Retinal pigment epithelial cell (primary cell): ENCODE data around the gene FOCAD.

Experiments used
- DNase-seq: peaks from one replicate; pipeline ENCODE4 v3.0.0-alpha.2; 2010; ENCODE audit warnings: low read depth
- H3K4me3 ChIP-seq: 2 replicates; pipeline ENCODE4 v1.5.1; 2011; ENCODE audit warnings: mild to moderate bottlenecking, low read length, control low read depth, moderate library complexity
- CTCF ChIP-seq: conservative IDR thresholded peaks from 2 replicates; pipeline ENCODE4 v1.5.1; 2011; ENCODE audit warnings: low read depth, low read length, control low read depth, inconsistent platforms

FOCAD gene

GRCh38 chr9:20775683-20776082, 91.6 kb downstream of the FOCAD start:
- no peak for TF ChIP-seq CTCF
- no peak overlapping the region for H3K4me3 ChIP-seq
- DNase-seq: no peak

DNA sequence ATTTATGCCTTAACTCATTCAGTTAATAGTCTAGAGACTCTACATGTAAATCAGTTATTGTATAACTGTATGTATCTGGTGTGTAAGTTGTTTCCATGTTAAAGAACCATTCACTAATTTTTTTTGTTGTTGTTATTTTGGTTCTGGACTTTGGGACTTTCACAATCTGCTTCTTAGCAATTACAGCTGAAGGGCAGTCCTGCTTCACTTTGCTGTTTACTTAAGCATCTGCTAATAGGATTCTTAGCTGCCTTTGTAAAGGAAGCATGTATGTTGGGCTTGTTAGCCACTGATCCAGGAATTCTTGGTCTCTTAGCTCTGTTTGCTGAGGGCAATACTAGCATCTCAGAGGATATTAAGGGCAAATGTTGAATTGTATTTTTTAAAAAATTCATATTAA, 97.0 kb downstream of the FOCAD start:
- no peak for TF ChIP-seq CTCF
- no peak overlapping the region for H3K4me3 ChIP-seq
- no peak for DNase-seq

DNA sequence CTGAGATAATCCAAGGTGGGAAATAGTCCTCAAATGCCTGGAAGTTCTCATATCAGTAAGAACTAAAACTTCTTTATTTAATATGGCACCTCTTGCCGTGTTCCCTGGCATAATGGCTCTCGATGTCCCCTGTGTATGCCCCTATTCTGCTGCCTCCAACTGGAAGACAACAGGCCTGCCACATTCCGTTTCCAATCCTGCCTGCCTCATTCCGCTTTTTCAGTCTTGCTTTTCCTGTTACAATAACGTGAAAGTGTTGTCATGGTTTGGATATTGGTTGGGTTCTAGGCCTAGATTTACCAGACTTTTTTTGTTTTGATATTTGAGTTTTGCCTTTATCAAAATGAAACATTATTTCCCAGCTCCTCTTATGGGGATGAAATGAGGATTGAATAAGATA, 98.2 kb downstream of the FOCAD start:
- H3K4me3 ChIP-seq: no peak overlapping the region
- DNase-seq: no peak
- no peak for TF ChIP-seq CTCF

DNA sequence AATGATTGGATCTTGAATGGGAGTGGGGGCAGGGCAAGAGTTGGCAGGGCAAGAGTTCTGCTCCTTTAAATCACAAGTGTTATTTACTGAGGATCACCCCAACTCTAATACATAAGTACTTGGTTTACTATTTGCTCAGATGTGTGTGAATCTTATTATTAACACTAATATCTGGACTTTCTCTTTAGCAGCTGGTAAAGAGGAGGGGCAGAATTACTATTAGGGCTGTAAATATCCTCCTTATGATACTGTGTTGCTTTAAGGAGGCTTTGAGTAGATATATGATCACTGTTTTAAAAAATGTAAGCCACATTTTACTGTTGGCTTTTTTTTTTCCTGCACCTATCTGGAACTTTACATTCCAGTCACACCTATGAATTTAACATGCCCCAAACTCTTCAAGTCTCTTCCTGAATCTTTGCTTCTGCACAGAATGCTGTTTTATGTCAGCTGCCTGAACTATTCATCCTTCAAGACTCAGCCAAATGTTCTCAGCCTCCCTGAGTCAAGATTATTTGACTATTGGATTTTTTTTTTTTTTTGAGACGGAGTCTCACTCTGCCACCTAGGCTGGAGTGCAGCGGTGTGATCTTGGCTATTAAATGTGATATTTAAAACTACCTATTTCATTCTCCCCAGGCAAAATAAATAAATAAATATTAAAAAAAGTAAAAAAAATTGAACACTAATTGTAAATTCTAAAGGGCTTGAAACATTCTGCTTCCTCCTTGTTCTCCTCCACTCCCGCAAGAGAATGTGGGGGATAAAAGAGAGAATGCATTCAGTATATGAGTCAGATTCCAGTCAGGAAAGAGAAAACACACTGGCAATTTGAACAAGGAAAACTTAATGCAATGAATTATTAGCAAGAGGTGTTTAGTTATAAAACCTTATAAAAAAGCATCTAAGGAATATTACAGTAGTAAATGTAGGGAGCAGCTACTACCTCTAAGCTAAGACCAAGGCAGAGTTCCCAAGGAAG, 99.3 kb downstream of the FOCAD start:
- no peak for DNase-seq
- H3K4me3 ChIP-seq: no peak overlapping the region
- no peak for TF ChIP-seq CTCF

DNA sequence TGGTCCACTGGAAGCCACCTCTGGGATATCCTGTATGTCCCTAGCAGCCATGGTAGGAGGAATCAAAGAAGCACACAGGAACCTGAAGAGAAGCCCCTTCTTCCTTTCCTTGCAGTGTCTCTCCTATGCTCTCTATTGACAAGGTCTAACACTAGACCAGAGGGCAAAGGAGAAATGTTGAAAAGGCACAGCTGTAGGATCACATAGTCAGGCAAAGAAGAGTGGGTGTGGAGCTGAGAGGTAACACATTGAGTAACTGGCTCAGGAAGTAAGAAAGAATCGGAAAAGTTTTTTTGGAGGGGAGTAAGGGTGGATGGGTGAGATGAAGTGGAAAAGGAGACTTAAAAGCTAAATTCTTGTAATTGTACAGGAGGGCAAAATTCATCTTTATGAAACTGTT, 100.1 kb downstream of the FOCAD start:
- TF ChIP-seq CTCF: no peak
- no peak overlapping the region for H3K4me3 ChIP-seq
- DNase-seq: no peak

DNA sequence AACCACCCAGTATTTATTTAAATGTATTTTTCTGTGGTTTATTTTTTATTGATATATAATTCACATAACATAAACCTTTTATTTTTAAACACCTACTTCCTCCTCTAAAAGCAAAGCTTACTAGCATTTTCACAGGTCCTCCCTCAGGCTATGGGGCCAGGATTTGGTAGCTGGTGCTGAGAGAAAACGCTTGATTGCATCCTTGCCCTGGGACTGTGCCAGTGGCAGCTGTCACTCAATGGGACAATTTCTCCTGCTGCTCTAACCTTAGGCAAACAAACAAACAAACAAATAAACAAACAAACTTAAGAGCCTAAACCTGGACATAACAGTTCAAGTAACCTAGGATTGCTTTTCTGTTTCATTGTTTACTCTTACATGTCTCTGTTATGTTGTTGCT, 102.7 kb downstream of the FOCAD start:
- no peak overlapping the region for H3K4me3 ChIP-seq
- DNase-seq: no peak
- no peak for TF ChIP-seq CTCF
